GM21737 (cell line): ENCODE results near the gene IL23A.
"Not testable (repeated sequence)": the region's sequence is repeated elsewhere in the genome, so short reads cannot be mapped to it uniquely, and the experiment has no call there.

Experiments
- ATAC-seq: cut with Tn5 transposase; IDR thresholded peaks from one replicate; pipeline ENCODE4 v1.9.1; 2021; ENCODE audit warnings: mild to moderate bottlenecking, moderate library complexity; ENCODE audit not compliant: unreplicated experiment

IL23A gene, protein sequence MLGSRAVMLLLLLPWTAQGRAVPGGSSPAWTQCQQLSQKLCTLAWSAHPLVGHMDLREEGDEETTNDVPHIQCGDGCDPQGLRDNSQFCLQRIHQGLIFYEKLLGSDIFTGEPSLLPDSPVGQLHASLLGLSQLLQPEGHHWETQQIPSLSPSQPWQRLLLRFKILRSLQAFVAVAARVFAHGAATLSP

GRCh38 chr12:56338308-56339157 lies at the start of gene IL23A:
Gene IL23A, plus strand, starts transcription at chr12:56338884. Its CDS starts 161 bp downstream, at chr12:56339045.
- peak; percentile 37 for ATAC-seq

DNA sequence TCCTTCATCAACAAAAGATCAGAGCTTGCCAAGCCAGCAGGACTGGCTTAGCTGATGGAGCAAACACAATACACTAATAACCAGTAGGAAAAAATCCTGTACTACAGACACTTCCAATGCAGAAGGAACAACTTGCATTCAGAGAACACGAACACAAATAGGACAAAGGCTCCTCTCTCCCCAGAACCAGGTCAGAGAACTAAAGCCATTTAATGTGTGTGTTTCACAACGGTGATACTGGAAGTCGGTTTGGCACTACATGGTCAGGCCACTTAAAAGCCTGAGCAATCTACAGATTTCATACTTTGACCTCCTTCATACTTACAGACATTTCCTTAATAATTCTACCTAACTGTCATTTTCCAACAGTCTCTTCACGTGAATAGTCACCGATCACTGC lies 44.9 kb upstream of the IL23A start:
- ATAC-seq: no peak

DNA sequence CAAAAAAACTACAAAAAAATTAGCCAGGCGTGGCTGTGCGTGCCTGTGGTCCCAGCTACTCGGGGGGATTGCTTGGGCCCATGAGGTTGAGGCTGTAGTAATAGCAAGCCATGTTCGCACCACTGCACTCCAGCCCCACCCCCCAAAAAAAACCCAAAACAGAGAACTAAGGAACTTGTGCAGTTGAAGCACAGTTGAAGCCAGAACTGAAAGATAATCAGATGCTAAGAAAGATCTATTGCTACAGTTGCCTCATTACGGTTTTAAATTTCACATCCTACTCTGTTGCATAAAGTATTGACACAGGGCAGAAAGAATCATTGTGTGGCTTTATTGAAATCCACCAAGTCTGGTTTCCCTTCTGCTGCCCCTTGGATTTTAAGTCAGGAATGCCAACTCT lies 42.4 kb upstream of the IL23A start:
- no peak for ATAC-seq

GRCh38 chr12:56297400-56297799 lies 41.3 kb upstream of the IL23A start:
- ATAC-seq: no peak

DNA sequence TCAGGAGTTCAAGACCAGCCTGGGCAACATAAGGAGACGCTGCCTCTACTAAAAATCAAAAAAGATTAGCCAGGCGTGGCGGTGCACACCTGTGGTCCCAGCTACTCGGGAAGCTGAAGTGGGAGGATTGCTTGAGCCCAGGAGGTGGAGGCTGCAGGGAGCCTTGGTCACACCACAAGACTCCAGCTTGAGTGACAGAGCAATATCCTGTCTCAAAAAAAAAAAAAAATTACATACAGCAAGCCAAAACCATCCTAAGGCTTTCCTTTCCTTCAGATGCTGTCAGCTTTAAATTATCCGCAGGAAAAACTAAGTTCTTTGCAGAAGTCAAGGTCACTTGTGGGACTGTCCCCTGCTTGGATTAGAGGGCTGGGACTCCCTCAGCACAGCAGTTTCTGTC lies 39.9 kb upstream of the IL23A start:
- no peak for ATAC-seq

DNA sequence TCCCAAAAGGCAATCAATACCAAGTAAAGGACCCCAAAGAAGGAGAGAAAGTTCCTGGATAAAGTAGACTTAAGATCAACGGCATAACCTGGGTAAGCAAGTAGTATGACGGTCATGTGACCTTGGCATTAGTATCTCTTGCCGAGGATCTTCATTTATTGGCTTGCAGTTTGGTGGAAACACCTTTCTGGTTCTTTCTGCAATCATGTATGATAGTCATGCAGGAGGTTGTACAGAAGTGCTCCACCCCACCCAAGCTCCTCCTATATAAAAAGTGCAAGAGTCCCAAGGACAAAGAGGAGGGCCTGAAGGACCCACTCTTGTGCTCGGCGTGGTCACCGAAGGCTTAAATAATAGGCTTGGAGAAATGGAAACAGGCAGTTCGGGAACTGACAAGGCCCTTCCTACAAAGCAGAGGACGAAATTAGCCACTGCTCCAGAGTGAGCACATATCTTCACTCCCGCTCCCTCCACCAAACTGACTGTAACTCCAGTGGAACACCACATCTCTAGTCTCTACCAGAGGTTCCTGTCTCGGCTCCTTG lies 39.3 kb upstream of the IL23A start:
- no peak for ATAC-seq

DNA sequence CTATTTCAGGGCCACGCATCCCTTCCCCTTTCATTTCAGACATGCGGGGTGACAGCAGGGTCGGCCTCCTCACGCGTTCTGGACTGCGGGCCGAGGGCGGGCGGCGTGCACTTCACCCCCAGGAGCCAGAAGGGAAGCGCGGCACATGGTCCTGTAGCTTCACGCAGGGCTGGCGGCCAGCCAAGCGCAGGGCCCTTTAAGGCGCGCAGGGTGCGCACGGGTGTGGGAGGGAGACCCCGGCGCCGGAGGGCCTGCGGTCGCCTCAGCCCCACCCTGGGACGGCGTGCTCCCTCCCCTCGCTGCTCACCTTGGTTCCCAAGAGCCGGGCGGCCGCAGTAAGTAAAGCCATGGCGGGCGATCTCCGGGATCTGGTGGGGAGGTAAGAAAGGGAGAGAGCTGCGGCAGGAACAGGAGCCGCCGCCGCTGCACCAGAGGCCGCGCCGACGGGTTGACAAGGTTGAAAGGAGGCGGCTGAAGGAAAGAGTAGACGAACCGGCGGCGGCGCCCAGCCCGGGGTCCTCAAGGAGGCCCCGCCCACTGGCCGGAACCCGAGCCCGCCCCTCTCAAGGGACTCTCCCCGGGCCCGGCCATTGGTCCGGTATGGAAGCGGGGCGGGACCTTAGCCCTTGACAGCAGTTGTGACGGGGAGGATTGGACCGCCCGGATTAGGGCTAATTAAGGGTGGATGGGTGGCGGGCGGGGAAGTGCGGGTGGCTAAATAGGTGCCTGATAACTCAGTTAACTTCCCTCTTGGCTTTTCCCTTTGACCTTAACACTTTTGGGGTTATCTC lies 38.6 kb upstream of the IL23A start, which contains the start of gene CS:
CS (minus strand) TSS at position 478 of the 791 bp plus-strand sequence; CDS start at position 349, 129 bp downstream.
- peak; percentile 90 for ATAC-seq

- no peak for ATAC-seq
Observed at GRCh38 chr12:56300644-56301464, 37.8 kb upstream of the IL23A start.

GRCh38 chr12:56304276-56304675 lies 34.4 kb upstream of the IL23A start:
- no peak for ATAC-seq

DNA sequence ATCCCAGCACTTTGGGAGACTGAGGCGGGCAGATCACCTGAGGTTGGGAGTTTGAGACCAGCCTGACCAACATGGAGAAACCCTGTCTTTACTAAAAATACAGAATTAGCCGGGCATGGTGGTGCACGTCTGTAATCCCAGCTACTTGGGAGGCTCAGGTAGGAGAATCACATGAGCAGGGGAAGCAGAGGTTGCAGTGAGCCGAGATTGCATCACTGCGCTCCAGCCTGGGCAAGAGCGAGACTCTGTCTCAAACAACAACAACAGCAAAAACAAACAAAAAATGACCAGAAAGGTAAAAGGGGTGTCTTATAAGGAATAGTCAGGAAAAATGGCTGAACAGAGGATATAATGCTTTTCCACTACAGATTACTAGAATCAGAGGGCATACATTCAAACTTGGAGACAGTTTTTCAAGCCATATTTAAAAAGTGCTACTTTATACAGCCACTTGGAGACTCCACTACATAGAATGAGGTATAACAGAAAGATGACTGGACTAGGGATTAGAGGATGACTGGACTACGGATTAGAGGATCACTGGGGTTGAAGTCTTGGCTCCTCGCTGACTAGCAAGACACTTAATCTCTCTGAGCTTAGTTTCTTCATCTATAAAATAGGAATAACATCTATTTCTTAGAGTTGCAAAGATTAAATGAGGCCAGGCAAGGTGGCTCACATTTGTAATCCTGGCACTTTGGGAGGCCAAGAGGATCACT lies 33.7 kb upstream of the IL23A start:
- ATAC-seq: no peak

GRCh38 chr12:56307221-56307965 lies 31.3 kb upstream of the IL23A start:
- ATAC-seq: no peak

- ATAC-seq: no peak
Observed at GRCh38 chr12:56308714-56309113, 30.0 kb upstream of the IL23A start.

DNA sequence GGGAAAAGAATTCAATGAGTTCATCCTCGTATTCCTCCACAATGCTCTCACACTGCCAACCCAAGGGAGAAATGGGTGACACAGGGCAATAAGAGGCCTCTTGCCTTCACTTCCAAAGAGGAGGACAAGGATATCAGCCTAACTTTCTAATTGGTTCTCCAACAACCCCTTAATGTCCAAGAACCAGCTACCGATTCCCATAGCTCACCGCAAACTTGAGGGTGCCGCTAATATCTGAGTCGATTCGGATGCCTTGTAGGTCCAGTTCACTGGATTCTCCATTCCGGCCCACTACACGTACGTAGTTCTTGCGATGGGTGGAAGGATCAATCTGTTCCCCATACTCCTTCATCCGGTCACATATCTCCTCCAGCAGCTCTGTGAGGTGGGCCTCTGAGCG lies 27.7 kb upstream of the IL23A start:
- no peak for ATAC-seq

DNA sequence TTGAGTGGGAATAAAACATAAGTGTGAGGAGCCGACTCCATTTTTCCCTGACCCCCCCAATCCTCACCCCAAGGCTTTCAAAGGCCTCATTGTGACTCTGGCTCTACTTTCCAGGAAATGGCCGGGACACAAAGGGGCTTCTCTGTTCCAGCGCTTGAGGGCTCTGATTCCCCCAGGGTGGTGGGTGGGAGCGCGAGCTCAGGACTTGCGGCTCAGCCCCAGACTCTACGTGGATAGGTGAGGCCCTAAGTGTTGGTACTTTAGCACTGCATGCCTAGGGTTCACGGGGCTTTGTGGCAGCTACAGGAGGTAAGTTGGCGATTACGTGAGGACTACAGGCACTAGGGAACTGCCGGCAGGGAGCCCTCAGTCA lies 23.4 kb upstream of the IL23A start:
- no peak for ATAC-seq

DNA sequence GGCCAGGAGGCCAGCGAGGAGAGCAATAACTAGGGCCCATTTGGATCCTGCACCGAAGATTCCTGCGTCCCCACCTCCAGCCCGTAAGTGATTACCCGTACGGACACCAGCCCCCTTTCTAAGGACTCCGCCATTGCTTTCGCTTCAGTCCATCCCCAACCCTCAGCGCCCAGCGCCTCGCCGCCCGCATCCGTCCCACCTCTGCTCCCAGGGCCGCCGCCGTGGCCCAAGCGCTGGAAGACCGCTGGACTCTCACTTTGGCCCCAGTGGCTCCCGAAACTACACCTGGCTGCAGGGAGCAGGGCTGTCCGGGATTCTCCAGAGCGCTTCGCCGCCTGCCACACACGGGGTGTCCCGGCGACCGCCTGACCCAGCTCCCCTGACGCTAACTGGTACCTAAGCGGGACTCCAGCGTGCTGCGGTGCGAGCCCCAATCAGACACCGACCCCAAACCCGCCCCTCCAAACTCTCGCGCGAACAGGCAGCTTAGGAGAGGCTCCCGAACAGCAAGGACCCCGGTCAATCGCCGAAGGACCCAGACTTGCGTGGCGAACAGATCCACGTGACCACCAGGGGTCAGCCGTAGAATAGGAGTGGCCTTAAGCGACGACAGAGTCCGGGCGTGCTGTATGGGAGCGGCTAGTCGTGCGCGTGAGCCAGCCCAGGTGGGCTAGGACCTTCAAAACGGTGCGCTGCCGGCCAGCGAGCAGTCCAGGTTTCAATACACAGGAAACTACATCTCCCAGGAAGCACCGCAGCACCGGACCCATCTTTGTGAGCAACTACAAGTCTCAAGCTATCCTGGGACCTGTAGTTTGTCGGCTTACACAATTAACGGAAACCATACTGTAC lies 22.8 kb upstream of the IL23A start, which contains the start of gene CNPY2:
CNPY2 (minus strand) TSS at position 367 of the 852 bp plus-strand sequence. CDS start 771 bp downstream, outside the sequence.
- peak; percentile 88 for ATAC-seq

DNA sequence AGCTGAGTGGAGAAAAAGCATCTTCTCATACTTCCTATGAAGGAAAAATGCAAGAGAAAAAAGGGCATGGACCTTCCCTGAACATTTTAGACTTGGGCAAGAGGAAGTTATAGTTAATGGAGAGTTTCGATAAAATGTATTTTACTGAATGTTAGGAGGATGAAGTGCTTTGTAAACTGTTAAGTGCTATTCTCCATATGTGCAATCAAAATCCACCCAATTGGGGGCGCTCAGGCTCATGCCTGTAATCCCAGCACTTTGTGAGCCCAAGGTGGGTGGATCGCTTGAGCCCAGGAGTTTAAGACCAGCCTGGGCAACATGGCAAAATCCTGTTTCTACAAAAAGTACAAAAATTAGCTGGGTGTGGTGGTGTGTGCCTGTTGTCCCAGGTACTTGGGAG lies 21.0 kb upstream of the IL23A start:
- no peak for ATAC-seq

DNA sequence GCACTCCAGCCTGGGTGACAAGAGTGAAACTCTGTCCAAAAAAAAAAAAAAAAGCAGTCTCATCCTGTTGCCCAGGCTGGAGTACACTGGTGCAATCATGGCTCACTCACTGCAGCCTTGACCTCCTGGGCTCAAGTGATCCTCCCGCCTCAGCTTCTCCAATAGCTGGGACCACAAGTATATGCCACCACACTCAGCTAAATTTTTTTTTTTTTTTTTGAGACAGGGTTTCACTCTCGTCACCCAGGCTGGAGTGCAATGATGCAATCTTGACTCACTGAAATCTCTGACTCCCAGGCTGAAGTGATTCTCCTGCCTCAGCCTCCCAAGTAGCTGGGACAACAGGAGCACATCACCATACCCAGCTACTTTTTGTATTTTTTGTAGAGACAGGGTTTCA lies 17.7 kb upstream of the IL23A start:
- no peak for ATAC-seq

DNA sequence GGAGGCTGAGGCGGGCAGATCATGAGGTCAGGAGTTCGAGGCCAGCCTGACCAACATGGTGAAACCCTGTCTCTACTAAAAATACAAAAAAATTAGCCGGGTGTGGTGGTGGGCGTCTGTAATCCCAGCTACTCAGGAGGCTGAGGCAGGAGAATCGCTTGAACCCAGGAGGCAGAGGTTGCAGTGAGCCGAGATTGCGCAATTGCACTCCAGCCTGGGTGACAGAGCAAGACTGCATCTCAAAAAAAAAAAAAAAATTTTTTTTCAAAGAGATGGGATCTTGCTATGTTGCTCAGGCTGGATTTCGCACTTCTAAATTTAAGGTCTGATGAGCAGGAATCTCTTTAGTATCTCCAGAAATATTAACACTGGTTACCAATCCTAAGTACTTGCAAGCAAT lies 17.1 kb upstream of the IL23A start:
- not testable (repeated sequence) for ATAC-seq
